Hepatocyte (in vitro differentiated cells): ENCODE results near the gene DGKG.

Source experiments
- EZH2 ChIP-seq: fragments of 200-600 bp; sonication (generic); IDR thresholded peaks from 2 replicates; pipeline ENCODE4 v1.6.1; 2016; ENCODE audit warnings: antibody characterized with exemption, mild to moderate bottlenecking, borderline replicate concordance
- EZH2phosphoT487 ChIP-seq: fragments of 200-600 bp; sonication (generic); IDR thresholded peaks from one replicate; pipeline ENCODE4 v1.6.1; 2018; ENCODE audit warnings: antibody characterized with exemption, mild to moderate bottlenecking, low read depth, moderate library complexity; ENCODE audit not compliant: unreplicated experiment, severe bottlenecking
- TF ChIP-seq, protein P1 (sequence below): fragments of 200-600 bp; sonication (generic); IDR thresholded peaks from 2 replicates; pipeline ENCODE4 v1.5.1; 2016; ENCODE audit warnings: antibody characterized with exemption, mild to moderate bottlenecking; ENCODE audit not compliant: poor library complexity

DNA sequence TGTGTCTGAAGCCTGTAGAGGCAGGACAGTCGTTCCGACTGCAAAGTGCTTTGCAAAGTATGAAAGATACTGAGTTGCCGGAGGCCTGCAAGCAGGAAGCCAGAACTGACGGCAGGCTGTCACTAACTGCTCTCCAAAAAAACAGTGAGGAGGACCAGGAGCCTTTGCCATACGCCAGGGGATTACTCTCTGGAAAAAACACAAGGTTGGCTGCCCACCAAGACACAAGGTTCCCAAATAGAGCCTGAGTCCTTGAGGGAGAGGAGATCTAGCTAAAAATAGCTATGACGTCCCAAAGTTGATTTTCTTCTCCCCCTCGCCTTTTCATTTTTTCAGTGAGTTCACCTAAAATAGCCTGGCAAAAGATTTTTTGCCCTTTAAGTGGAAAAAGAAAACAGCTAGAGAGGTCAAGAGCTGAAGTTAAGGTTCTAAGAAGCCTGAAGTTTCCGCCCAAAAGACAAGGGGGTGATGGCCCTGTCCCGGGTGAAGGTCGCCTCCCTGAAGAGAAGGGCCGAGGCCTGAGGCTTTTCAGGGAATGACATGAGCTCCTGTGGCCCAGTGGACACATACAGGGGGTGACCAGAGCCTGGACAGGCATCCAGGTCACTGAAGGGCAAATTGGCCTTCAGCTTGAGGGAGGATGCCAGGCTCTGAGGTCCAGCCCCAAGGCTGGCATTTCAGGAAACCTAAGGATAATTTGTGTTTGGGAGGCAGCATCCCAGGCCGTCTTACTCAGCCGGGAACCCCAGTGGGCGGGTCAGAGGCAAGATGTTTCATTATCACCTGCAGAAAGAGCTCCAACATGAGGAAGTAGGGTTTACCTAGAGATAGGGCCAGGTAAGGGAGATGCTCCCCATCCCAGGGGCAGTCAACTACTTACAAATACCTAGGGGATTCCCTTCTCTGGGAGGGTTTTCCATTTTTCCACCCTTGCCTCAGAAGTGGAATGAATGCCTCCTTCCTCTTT, 44.9 kb upstream of the DGKG start:
- TF ChIP-seq, protein P1, sequence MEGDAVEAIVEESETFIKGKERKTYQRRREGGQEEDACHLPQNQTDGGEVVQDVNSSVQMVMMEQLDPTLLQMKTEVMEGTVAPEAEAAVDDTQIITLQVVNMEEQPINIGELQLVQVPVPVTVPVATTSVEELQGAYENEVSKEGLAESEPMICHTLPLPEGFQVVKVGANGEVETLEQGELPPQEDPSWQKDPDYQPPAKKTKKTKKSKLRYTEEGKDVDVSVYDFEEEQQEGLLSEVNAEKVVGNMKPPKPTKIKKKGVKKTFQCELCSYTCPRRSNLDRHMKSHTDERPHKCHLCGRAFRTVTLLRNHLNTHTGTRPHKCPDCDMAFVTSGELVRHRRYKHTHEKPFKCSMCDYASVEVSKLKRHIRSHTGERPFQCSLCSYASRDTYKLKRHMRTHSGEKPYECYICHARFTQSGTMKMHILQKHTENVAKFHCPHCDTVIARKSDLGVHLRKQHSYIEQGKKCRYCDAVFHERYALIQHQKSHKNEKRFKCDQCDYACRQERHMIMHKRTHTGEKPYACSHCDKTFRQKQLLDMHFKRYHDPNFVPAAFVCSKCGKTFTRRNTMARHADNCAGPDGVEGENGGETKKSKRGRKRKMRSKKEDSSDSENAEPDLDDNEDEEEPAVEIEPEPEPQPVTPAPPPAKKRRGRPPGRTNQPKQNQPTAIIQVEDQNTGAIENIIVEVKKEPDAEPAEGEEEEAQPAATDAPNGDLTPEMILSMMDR: no peak
- TF ChIP-seq EZH2 (no peak), EZH2phosphoT487 (no peak)
